A673 (cell line): ENCODE data around the gene RPAP3.

Experiments
- CTCF ChIP-seq: fragments of 300-800, 200-600 bp; sonication (generic); conservative IDR thresholded peaks from 2 replicates; pipeline ENCODE4 v1.5.1; 2017; ENCODE audit warnings: low read depth, mild to moderate bottlenecking, antibody characterized with exemption, low read length, moderate library complexity, mixed read lengths
- EZH2 ChIP-seq: fragments of 200-600 bp; sonication (generic); IDR thresholded peaks from 2 replicates; pipeline ENCODE4 v1.6.1; 2017; ENCODE audit warnings: borderline replicate concordance, low read depth, mild to moderate bottlenecking, mixed read lengths, antibody characterized with exemption, low read length; ENCODE audit not compliant: poor library complexity, severe bottlenecking

GRCh38 chr12:47714826-47715386, 9.1 kb upstream of the RPAP3 start:
- TF ChIP-seq EZH2 (no peak), CTCF (no peak)
